ENCODE results near the gene EXOC4. TPM values are rescaled to one million over a fixed set of nuclear protein-coding genes. Genes with fewer than 3 reads are reported as not detected.

The EXOC4 gene
- total and polyA plus RNA-seq, 2 of the 8 experiments (the other 6 are each of a cell fraction or from before 2014, with no cell fraction given): 27.0 to 67.3 TPM

DNA sequence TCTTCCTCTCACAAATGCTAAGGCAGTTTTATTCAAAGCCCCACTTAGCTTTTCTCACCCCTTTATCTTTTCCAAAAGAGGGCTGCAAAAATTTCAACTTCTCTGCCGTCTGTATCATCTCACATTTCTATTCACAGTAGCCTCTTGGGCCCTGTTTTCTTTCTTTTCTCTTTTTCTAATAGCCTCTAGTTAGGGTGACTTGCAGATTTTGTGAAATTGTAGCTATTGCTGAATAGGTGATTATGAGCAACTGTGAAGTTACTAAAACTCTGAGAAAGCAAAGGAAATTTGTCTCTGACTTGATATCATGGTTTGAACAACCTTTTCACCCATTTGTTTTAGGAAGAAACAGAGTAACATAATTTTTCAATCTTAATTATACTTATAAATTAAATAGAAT is 29.2 kb downstream of the EXOC4 start (continued):
- TF ChIP-seq CHD7 (IDR thresholded peaks at IDR 0.05; ENCODE audit: insufficient replicate concordance, low read length) (no peak), CREB1 (IDR thresholded peaks at IDR 0.05) (no peak), CBX5 (IDR thresholded peaks at IDR 0.05; ENCODE audit: low read depth, low read length) (no peak), CBX8 (IDR thresholded peaks at IDR 0.05; ENCODE audit: borderline replicate concordance, low read depth, low read length) (no peak), ATF2 (IDR thresholded peaks at IDR 0.05; ENCODE audit: low read length) (no peak), EGR1 (IDR thresholded peaks at IDR 0.05; ENCODE audit: borderline replicate concordance, low read depth, low read length) (no peak)
- TF ChIP-seq, protein P1, sequence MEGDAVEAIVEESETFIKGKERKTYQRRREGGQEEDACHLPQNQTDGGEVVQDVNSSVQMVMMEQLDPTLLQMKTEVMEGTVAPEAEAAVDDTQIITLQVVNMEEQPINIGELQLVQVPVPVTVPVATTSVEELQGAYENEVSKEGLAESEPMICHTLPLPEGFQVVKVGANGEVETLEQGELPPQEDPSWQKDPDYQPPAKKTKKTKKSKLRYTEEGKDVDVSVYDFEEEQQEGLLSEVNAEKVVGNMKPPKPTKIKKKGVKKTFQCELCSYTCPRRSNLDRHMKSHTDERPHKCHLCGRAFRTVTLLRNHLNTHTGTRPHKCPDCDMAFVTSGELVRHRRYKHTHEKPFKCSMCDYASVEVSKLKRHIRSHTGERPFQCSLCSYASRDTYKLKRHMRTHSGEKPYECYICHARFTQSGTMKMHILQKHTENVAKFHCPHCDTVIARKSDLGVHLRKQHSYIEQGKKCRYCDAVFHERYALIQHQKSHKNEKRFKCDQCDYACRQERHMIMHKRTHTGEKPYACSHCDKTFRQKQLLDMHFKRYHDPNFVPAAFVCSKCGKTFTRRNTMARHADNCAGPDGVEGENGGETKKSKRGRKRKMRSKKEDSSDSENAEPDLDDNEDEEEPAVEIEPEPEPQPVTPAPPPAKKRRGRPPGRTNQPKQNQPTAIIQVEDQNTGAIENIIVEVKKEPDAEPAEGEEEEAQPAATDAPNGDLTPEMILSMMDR (IDR thresholded peaks at IDR 0.05; ENCODE audit: control extremely low read depth in 1 of 3, insufficient read depth in 1 of 3, low read depth in 1 of 3, low read length in 3 of 3): no peak
